Activated effector memory CD4-positive, alpha-beta T cell treated with Interleukin-2 at 50 U/mL for 16 hours (primary cell): ENCODE data around the gene SNTB2.

Experiments
- DNase-seq: peaks from one replicate; pipeline ENCODE4 v3.0.0-alpha.2; 2020

SNTB2 gene

GRCh38 chr16:69182730-69183416, 4.1 kb upstream of the SNTB2 start:
- no peak for DNase-seq

- peak; percentile 43 for DNase-seq
These were observed 677 bp downstream of the SNTB2 start for GRCh38 chr16:69187446-69188235.

- peak; percentile 4 for DNase-seq
These were observed 1.2 kb downstream of the SNTB2 start for GRCh38 chr16:69188236-69188549.

- no peak for DNase-seq
These were observed 1.8 kb downstream of the SNTB2 start for GRCh38 chr16:69188716-69189115.

GRCh38 chr16:69190046-69190588, 3.2 kb downstream of the SNTB2 start:
- no peak for DNase-seq

GRCh38 chr16:69190598-69190997, 3.6 kb downstream of the SNTB2 start:
- no peak for DNase-seq

- DNase-seq: no peak
These were observed 4.2 kb downstream of the SNTB2 start for GRCh38 chr16:69191136-69191535.

- no peak for DNase-seq
These were observed 6.9 kb downstream of the SNTB2 start for GRCh38 chr16:69193855-69194254.

- DNase-seq: no peak
These were observed 7.5 kb downstream of the SNTB2 start for GRCh38 chr16:69194488-69194887.

GRCh38 chr16:69195369-69196029, 8.5 kb downstream of the SNTB2 start:
- DNase-seq: no peak

- DNase-seq: no peak
These were observed 10.6 kb downstream of the SNTB2 start for GRCh38 chr16:69197573-69197972.

- no peak for DNase-seq
These were observed 12.4 kb downstream of the SNTB2 start for GRCh38 chr16:69199382-69199781.

- DNase-seq: no peak
These were observed 14.3 kb downstream of the SNTB2 start for GRCh38 chr16:69201291-69201690.

- no peak for DNase-seq
These were observed 14.8 kb downstream of the SNTB2 start for GRCh38 chr16:69201787-69202186.

GRCh38 chr16:69204172-69204571, 17.2 kb downstream of the SNTB2 start:
- no peak for DNase-seq

- DNase-seq: no peak
These were observed 22.8 kb downstream of the SNTB2 start for GRCh38 chr16:69209735-69210134.

GRCh38 chr16:69217433-69217832, 30.5 kb downstream of the SNTB2 start:
- no peak for DNase-seq

GRCh38 chr16:69219279-69219678, 32.3 kb downstream of the SNTB2 start:
- no peak for DNase-seq

GRCh38 chr16:69223882-69224281, 36.9 kb downstream of the SNTB2 start:
- DNase-seq: no peak

- DNase-seq: no peak
These were observed 38.2 kb downstream of the SNTB2 start for GRCh38 chr16:69225121-69225520.

- no peak for DNase-seq
These were observed 46.2 kb downstream of the SNTB2 start for GRCh38 chr16:69233124-69233523.

GRCh38 chr16:69234460-69234859, 47.5 kb downstream of the SNTB2 start:
- DNase-seq: no peak

- no peak for DNase-seq
These were observed 49.4 kb downstream of the SNTB2 start for GRCh38 chr16:69236319-69236718.

- no peak for DNase-seq
These were observed 50.3 kb downstream of the SNTB2 start for GRCh38 chr16:69237296-69237695.
